HUDEP-2 (cell line): ENCODE data around the gene ST8SIA6.
"Not testable (repeated sequence)": the region's sequence is repeated elsewhere in the genome, so short reads cannot be mapped to it uniquely, and the experiment has no call there.

Experiments
- DNase-seq, 76 experiments: peaks; one replicate each; lab custom pipeline; 2025; ENCODE audit not compliant: unreplicated experiment in 76 of 76; lab: John Stamatoyannopoulos, UW

ST8SIA6 gene

GRCh38 chr10:17352583-17352982 lies 101.8 kb downstream of the ST8SIA6 start:
- DNase-seq = no peak

GRCh38 chr10:17351506-17351905 lies 102.9 kb downstream of the ST8SIA6 start:
- no peak for DNase-seq

- no peak for DNase-seq
Observed at GRCh38 chr10:17349717-17350116, 104.7 kb downstream of the ST8SIA6 start.

- DNase-seq = no peak
Observed at GRCh38 chr10:17348501-17349349, 105.7 kb downstream of the ST8SIA6 start.

- DNase-seq = no peak
Observed at GRCh38 chr10:17348011-17348500, 106.3 kb downstream of the ST8SIA6 start.

GRCh38 chr10:17344206-17344605 lies 110.2 kb downstream of the ST8SIA6 start:
- DNase-seq = peak in 1 of 76 experiments; percentile 2

GRCh38 chr10:17343118-17343517 lies 111.3 kb downstream of the ST8SIA6 start:
- no peak for DNase-seq

- no peak for DNase-seq
Observed at GRCh38 chr10:17340144-17340829, 114.1 kb downstream of the ST8SIA6 start.

- no peak for DNase-seq
Observed at GRCh38 chr10:17335065-17335464, 119.3 kb downstream of the ST8SIA6 start.

- no peak for DNase-seq
Observed at GRCh38 chr10:17330501-17330900, 123.9 kb downstream of the ST8SIA6 start.

GRCh38 chr10:17326377-17326776 lies 128.0 kb downstream of the ST8SIA6 start:
- no peak for DNase-seq

GRCh38 chr10:17321957-17322356 lies 132.4 kb downstream of the ST8SIA6 start:
- DNase-seq = not testable (repeated sequence)

GRCh38 chr10:17316488-17317170 lies 137.8 kb downstream of the ST8SIA6 start:
- DNase-seq = no peak

GRCh38 chr10:17309435-17309834 lies 145.0 kb downstream of the ST8SIA6 start:
- no peak for DNase-seq

GRCh38 chr10:17307123-17307522 lies 147.3 kb downstream of the ST8SIA6 start:
- no peak for DNase-seq

- DNase-seq = no peak
Observed at GRCh38 chr10:17292375-17292774, 162.0 kb downstream of the ST8SIA6 start.

GRCh38 chr10:17290226-17290625 lies 164.2 kb downstream of the ST8SIA6 start:
- DNase-seq = peak in 32 of 76 experiments; percentile 1 to 64 (median 40)

- DNase-seq = no peak
Observed at GRCh38 chr10:17289763-17290162, 164.6 kb downstream of the ST8SIA6 start.

- DNase-seq = no peak
Observed at GRCh38 chr10:17286562-17287550, 167.5 kb downstream of the ST8SIA6 start.

- no peak for DNase-seq
Observed at GRCh38 chr10:17282311-17282710, 172.1 kb downstream of the ST8SIA6 start.
